NOMO-1 (cell line): Measurements from ENCODE around the gene NOTCH3.

Source experiments
- DNase-seq, 2 experiments: peaks; one replicate each; lab custom pipeline; 2025; ENCODE audit not compliant: unreplicated experiment in 2 of 2; lab: John Stamatoyannopoulos, UW

NOTCH3 gene

DNA sequence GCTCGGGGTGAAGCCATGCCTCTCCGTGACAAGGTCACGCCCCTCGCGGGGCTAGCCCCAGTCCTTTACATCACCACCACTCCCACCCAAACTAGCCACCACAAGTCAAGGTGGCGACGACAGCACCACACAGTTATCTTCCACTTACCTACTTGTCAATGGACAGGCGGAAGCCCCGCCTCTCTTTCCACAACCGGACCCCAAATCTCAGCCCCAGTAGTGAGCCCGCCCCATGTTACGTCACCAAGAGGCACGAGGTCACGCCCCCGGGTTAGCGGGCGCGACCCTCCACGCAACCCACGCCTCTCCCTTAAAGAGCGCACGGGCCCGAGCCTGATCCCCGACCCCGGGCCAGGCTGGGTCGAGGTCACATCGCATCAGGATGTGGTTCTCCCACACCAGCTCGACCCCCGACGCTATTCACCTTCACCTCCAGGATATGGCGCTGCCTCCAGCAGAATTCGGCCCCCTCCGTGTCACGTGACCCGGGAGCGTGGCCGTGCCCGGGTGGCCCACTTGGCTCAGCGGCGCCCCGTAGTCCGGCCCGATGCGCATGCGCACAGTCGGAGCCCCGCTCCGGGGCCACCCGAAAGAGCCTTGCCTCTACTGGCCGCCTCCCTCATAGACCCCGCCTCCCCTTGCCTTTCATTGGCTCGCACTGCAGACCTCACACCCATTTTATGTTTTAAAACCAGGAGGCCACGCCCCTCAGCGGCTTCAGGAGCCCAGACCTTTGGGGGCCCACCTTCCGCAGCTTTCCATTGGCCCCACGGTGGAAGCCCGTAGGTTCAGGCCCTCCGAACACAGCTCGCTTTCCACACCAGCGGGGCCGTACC is 75.3 kb downstream of the NOTCH3 start:
- DNase-seq = peak; percentile 98

GRCh38 chr19:15124572-15125231 is 76.1 kb downstream of the NOTCH3 start:
- peak; percentile 11 to 28 for DNase-seq

DNA sequence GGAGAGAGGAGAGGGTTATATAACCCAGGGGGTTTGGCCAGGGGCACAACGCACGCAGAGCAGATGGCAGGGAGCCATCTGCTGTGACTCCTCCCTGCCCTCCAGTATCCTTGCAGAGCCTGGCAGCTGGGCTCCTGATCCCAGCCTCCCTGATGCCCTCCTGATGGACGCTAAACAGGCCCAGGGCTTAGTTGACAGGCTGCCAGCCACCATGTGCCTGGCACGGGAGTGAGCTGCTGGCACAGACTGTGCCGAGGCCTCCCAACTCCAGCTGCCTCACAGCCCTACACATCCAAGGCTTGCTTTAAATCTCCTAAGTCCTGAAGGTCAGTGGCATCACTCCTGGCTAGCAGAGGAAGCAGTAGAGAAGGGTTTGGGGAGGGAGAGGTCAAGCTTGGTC is 76.9 kb downstream of the NOTCH3 start:
- no peak for DNase-seq

DNA sequence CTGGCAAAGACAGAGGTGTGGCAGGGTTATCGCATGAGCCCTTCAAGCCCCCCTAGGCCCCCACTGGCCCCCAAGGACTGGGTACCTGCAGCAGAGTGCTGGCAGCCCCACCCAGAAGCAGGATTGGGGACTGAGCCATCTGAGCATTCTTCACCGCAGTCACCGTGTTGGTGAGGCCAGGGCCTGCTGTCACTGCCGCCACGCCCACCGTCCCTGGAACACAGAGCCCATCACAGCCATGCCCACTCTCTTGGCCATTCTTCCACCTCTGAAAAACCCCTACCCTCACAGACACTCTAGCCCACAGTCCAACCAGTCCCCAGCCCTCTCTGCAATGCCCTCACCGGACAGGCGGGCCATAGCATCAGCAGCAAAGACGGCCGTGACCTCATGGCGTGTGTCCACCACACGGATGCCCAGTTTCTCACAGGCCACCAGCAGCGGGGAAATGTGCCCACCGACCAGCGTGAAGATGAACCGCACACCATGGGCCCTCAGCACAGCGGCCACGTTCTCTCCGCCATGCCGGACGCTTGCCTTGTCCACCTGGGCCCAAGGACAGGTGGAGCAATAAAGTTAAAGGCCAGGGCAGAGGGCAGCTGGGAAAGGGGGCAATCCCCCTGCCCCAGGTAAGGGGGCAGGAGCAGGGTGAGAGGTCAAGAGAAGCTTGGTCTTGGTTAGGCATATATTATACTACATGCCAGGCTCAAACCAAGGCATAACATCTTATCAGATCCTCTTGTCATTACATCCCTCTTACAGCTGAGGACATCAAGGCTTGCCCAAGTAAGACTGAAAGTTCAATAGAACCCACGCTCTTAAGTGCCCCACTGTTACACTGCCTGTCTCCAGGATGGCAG is 77.5 kb downstream of the NOTCH3 start:
- DNase-seq = no peak

DNA sequence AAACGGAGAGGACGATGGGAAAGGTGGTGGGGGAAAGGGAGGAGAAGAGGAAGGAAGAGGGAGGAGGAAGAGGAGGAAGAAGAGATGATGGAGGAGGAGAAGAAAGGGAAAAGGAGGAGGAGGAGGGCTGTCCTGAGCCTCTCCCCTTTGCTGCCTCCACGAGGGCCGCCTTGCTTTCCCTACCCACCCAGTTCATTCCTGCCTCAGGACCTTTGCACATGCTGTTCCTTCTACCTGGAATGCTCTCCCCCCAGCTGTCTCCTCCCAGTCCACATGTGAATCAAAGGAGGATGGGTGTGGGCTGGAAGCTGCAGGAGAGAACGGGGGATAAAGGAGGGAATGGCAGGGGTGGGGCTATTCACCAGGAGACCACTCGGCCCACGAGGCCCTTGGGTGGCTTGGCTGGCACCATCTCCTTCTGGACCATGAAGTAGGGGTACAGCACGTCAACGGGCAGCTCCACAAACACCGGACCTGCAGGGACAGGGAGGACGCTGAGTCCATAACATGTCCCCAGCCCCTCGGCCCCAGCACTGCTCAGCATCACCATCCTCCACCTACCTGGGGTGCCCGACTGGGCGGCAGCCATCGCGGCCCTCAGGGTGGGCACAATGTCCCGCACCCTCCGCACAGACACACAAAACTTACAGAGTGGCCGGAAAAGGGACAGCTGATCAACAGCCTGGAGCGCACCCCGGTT is 78.3 kb downstream of the NOTCH3 start:
- DNase-seq = no peak

GRCh38 chr19:15120135-15121026 is 80.4 kb downstream of the NOTCH3 start:
- DNase-seq = no peak

- no peak for DNase-seq
Observed at GRCh38 chr19:15118789-15119494, 81.9 kb downstream of the NOTCH3 start.

DNA sequence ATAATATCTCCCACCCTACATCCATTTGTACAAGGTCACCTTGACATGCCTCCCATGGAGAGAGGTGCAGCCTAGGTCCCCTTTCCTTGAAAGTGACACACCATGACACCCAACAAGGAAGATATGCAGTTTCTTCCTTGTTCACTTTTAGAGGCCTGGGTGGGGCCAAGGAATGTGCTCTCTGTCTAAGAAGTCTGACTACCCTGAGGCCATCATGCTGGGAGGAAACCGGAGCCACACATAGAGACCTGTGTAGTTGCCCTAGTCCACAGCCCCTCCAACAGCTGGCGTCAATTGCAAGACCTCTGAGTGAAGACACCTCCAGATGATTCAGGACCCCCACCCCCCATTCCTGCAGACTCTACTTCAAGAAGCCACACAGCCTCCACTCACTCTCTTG is 82.5 kb downstream of the NOTCH3 start:
- no peak for DNase-seq

DNA sequence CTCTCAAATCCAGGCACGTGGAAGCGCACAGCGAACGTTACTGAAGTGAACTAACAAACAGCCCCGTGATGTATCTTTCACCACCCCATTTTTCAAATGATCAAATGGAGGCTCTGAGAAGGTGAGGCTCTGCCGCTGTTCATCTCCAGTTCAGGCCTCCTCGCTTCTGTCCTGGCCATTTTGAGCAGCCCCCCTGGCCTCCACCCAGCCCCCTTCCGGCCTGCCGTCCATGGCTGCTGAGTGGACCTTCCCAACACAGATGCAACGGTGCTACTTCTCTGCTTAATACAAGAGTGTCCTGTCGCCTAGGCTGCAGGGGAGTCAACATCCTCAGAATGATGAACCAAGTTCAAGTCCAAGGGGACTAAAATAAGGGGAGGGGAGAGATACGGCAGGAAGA is 83.9 kb downstream of the NOTCH3 start:
- no peak for DNase-seq

DNA sequence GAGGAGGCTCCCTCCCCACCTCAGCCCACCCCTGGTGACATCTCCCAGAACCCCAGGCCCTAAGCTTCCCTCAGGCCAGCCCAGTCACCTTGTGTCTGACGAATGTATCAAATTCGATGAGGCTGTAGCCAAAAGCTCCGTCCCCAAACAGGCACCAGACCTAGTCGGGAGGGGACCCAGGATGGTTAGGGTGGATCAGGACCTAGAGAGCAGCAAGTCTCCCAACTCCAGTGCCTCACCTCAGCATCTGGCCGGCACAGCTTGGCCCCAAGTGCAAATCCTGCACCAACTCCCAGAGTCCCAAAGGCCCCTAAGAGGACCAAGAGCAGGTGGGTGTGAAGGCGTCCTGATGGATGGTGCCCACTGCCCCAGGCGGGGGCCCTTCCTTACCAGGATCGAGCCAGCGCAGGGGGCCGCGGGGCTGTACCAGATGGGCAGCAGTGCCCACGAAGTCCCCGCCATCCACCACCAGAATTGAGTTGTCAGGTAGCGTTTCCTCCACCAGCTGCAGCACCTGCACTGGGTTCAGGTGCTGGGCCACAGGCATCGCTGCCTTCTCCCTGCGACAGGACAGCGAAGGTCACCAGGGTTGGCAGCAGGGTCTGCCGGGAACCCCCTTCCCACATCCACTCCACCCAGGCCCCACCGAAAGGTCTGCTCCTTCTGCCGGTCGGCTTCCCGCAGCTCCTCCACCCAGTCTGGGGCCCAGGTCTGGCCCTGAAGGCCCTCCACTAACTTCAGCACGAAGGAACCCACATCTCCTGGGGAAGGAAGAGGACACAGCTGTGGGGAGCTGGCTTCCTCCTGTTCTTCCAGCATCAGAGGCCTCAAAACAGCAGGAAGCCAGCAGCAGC is 84.8 kb downstream of the NOTCH3 start:
- DNase-seq = no peak

GRCh38 chr19:15115080-15115479 is 85.7 kb downstream of the NOTCH3 start:
- no peak for DNase-seq

DNA sequence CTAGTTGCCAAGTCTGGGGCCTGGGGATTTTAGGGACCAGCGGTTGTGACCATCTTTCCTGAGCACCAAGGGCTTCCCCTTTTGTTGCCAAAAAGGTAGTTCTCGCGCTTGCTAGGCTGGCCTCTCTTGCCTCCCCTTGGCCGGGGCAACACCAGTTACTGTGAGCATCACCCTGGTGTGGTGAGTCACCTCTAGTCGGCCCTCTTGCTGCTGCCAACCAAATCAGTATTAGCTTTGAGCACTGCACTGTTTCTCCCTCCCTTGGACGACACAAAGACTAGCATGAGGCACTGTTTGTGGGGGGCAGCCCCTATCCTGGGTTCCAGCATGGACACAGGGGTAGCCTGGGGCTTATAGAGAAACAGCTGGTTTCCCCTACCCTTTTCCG is 86.6 kb downstream of the NOTCH3 start:
- DNase-seq = no peak

- DNase-seq = no peak
Observed at GRCh38 chr19:15113245-15114152, 87.3 kb downstream of the NOTCH3 start.

DNA sequence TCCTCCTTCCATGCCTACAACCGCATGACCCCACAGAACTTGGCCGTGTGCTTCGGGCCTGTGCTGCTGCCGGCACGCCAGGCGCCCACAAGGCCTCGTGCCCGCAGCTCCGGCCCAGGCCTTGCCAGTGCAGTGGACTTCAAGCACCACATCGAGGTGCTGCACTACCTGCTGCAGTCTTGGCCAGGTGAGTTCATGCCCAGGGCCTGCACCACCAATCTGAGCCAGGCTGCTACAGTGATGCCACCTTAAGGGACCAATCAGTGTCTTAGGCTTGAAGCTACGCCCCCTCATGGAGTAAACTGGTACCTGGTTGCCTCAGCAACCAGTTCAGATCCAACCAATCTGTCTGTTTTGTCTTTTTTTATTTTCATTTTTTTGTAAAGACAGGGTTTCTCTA is 88.4 kb downstream of the NOTCH3 start:
- DNase-seq = no peak

DNA sequence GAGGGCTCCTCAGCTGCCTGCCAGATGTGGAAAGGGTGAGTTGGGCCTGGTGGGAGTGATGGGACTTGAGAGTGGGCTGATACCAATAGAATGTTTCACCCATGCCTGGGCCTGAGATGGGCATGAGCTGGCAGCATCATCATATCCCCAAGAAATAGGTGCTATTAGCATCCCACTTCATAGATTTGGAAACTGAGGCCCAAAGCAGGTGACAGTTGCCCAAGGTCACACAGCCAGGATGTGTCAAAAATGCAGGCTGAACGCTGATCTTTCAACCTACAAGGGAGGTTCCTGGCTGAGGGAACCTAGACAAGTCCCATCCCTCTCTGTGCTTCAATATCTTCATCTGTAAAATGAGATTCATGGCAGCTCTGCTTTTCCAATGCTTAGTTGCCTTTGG is 89.0 kb downstream of the NOTCH3 start:
- no peak for DNase-seq

- no peak for DNase-seq
Observed at GRCh38 chr19:15110418-15110815, 90.4 kb downstream of the NOTCH3 start.

DNA sequence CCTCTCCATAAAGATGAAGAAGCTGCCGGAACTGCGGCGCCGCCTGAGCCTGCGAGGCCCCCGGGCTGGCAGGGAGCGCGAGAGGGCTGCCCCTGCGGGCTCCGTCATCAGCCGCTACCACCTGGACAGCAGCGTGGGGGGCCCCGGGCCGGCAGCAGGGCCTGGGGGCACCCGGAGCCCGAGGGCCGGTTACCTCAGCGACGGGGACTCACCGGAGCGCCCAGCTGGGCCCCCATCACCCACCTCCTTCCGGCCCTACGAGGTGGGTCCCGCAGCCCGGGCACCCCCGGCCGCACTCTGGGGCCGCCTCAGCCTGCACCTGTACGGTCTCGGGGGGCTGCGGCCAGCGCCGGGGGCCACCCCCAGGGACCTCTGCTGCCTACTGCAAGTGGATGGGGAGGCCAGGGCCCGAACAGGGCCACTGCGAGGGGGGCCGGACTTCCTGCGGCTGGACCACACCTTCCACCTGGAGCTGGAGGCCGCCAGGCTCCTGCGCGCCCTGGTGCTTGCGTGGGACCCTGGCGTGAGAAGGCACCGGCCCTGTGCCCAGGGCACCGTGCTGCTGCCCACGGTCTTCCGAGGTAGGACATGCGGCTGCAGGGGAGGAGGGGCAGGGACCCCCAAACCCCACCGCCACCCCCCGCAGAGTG is 90.9 kb downstream of the NOTCH3 start:
- DNase-seq = no peak
